ENCODE data around the gene TTR. TPM values are rescaled to one million over a fixed set of nuclear protein-coding genes. Genes with fewer than 3 reads are reported as not detected.

Gene TTR
- total RNA-seq, 1 donor from 2014 or later, result not detected

DNA sequence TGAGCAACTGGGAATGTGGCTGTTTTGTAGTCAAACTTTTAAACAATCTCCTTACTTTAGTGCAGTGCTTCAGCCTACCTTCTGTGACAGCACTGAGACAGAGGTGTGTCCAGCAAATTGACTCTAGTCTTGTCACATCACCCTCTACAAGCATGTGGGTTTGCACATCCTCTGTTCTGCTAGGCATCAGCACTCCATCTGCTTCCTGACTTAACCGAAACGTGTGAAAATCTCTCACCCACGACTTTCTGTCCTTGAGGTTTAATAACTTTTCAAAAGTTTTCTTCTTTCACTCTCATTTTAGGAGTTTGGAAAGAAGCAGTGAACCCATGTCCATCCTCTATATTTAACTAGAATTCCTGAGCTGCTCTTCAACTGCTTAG lies 42.6 kb downstream of the TTR start:
- Histone ChIP-seq H3K27ac (ENCODE audit: low read depth, low read length) (no peak overlapping the region), H3K4me1 (ENCODE audit: insufficient read depth, low read length) (no peaks in the 10 kb centered on the region), H4K20me1 (ENCODE audit: insufficient read depth, low read length) (no peaks in the 10 kb centered on the region), H3K9ac (ENCODE audit: low read length) (no peak overlapping the region), H3K36me3 (ENCODE audit: insufficient read depth, low read length) (no peaks in the 10 kb centered on the region), H3K9me3 (ENCODE audit: insufficient read depth, low read depth, low read length) (no peaks in the 10 kb centered on the region), H3K79me2 (ENCODE audit: insufficient read depth, low read length) (no peaks in the 10 kb centered on the region), H3K4me3 (ENCODE audit: insufficient read depth, low read depth, low read length) (no peak overlapping the region), H3K4me2 (ENCODE audit: low read length) (no peak overlapping the region), H2AFZ (ENCODE audit: low read depth, low read length) (no peak overlapping the region), H3K27me3 (ENCODE audit: insufficient read depth, low read length) (no peaks in the 10 kb centered on the region)
- Mint-ChIP-seq H3K9me3 (ENCODE audit: unreplicated experiment) (no peaks in the 10 kb centered on the region), H3K4me3 (ENCODE audit: unreplicated experiment) (no peak overlapping the region), H3K27me3 (ENCODE audit: low read depth, unreplicated experiment) (no peaks in the 10 kb centered on the region), H3K27ac (ENCODE audit: unreplicated experiment) (no peak overlapping the region), H3K36me3 (ENCODE audit: low read depth, unreplicated experiment) (no peaks in the 10 kb centered on the region), H3K4me1 (ENCODE audit: low read depth, unreplicated experiment) (no peaks in the 10 kb centered on the region)
- no peak for DNase-seq (ENCODE audit: low read depth)
- TF ChIP-seq, protein P1, sequence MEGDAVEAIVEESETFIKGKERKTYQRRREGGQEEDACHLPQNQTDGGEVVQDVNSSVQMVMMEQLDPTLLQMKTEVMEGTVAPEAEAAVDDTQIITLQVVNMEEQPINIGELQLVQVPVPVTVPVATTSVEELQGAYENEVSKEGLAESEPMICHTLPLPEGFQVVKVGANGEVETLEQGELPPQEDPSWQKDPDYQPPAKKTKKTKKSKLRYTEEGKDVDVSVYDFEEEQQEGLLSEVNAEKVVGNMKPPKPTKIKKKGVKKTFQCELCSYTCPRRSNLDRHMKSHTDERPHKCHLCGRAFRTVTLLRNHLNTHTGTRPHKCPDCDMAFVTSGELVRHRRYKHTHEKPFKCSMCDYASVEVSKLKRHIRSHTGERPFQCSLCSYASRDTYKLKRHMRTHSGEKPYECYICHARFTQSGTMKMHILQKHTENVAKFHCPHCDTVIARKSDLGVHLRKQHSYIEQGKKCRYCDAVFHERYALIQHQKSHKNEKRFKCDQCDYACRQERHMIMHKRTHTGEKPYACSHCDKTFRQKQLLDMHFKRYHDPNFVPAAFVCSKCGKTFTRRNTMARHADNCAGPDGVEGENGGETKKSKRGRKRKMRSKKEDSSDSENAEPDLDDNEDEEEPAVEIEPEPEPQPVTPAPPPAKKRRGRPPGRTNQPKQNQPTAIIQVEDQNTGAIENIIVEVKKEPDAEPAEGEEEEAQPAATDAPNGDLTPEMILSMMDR (IDR thresholded peaks at IDR 0.05; ENCODE audit: insufficient read depth, low read depth, low read length), result no peak
- TF ChIP-seq EZH2 (IDR thresholded peaks at IDR 0.05; ENCODE audit: insufficient read depth, low read length), result no peak
- no peak for FAIRE-seq

DNA sequence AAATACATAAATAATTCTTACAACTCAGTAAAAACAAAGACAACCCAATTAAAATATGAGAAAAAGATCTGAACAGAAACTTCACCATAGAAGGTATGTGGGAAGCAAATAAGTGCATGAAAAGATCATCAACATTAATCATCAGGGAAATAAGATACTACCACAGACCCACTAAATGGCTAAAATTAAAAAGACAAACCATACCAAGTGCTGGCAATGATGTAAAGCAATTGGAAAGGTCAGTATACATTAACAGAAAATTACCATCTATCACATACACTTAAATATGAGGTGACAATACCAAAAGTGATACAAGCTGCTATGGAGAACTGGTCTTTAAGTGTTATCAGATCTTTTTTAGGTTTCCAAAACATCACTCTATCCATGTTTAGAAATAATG lies 44.7 kb downstream of the TTR start:
- Mint-ChIP-seq H3K4me1 (ENCODE audit: low read depth, unreplicated experiment) (no peaks in the 10 kb centered on the region), H3K9me3 (ENCODE audit: unreplicated experiment) (no peaks in the 10 kb centered on the region), H3K4me3 (ENCODE audit: unreplicated experiment) (no peak overlapping the region), H3K36me3 (ENCODE audit: low read depth, unreplicated experiment) (no peaks in the 10 kb centered on the region), H3K27ac (ENCODE audit: unreplicated experiment) (no peak overlapping the region), H3K27me3 (ENCODE audit: low read depth, unreplicated experiment) (no peaks in the 10 kb centered on the region)
- no peaks in the 10 kb centered on the region for H3K27me3 ChIP-seq (ENCODE audit: insufficient read depth, low read length)
- no peak overlapping the region for H3K4me3 ChIP-seq (ENCODE audit: insufficient read depth, low read depth, low read length)
- H3K4me2 ChIP-seq (ENCODE audit: low read length), result no peak overlapping the region
- no peaks in the 10 kb centered on the region for H3K36me3 ChIP-seq (ENCODE audit: insufficient read depth, low read length)
- H3K9me3 ChIP-seq (ENCODE audit: insufficient read depth, low read depth, low read length), result no peaks in the 10 kb centered on the region
- H3K9ac ChIP-seq (ENCODE audit: low read length), result no peak overlapping the region
- no peaks in the 10 kb centered on the region for H3K4me1 ChIP-seq (ENCODE audit: insufficient read depth, low read length)
- no peak for TF ChIP-seq EZH2 (IDR thresholded peaks at IDR 0.05; ENCODE audit: insufficient read depth, low read length)
- H3K79me2 ChIP-seq (ENCODE audit: insufficient read depth, low read length), result no peaks in the 10 kb centered on the region
- no peak overlapping the region for H2AFZ ChIP-seq (ENCODE audit: low read depth, low read length)
- H3K27ac ChIP-seq (ENCODE audit: low read depth, low read length), result no peak overlapping the region
- DNase-seq (ENCODE audit: low read depth), result no peak
- no peaks in the 10 kb centered on the region for H4K20me1 ChIP-seq (ENCODE audit: insufficient read depth, low read length)
- no peak for FAIRE-seq

DNA sequence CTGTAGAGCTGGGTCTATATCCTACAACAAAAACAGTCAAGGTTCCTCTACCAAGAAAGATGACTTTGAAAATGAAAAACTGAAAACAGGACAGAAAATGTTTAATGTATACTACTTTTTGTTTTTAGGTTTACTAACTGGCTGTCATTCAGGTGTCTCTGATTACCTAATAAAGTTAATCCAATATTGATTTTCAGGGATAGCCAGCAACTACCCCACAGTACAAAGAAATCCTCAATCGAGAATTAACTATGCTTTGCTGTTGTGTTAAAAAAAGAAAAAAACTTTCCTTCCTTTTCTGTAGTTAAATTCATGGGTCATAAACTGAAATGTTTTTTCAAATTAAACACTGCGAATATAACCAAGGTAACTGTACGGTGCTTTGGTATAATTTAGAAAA lies 45.8 kb downstream of the TTR start:
- H3K79me2 ChIP-seq (ENCODE audit: insufficient read depth, low read length), result no peaks in the 10 kb centered on the region
- no peaks in the 10 kb centered on the region for H4K20me1 ChIP-seq (ENCODE audit: insufficient read depth, low read length)
- no peak overlapping the region for H3K4me2 ChIP-seq (ENCODE audit: low read length)
- Mint-ChIP-seq H3K9me3 (ENCODE audit: unreplicated experiment) (no peaks in the 10 kb centered on the region), H3K27ac (ENCODE audit: unreplicated experiment) (no peak overlapping the region), H3K27me3 (ENCODE audit: low read depth, unreplicated experiment) (no peaks in the 10 kb centered on the region), H3K36me3 (ENCODE audit: low read depth, unreplicated experiment) (no peaks in the 10 kb centered on the region), H3K4me1 (ENCODE audit: low read depth, unreplicated experiment) (no peaks in the 10 kb centered on the region), H3K4me3 (ENCODE audit: unreplicated experiment) (no peak overlapping the region)
- no peaks in the 10 kb centered on the region for H3K36me3 ChIP-seq (ENCODE audit: insufficient read depth, low read length)
- H3K9me3 ChIP-seq (ENCODE audit: insufficient read depth, low read depth, low read length), result no peaks in the 10 kb centered on the region
- DNase-seq (ENCODE audit: low read depth) (no peak), FAIRE-seq (no peak)
- no peaks in the 10 kb centered on the region for H3K27me3 ChIP-seq (ENCODE audit: insufficient read depth, low read length)
- TF ChIP-seq EZH2 (IDR thresholded peaks at IDR 0.05; ENCODE audit: insufficient read depth, low read length), result no peak
- TF ChIP-seq, protein P1 (IDR thresholded peaks at IDR 0.05; ENCODE audit: insufficient read depth, low read depth, low read length), result no peak
- no peak overlapping the region for H3K4me3 ChIP-seq (ENCODE audit: insufficient read depth, low read depth, low read length)
- no peak overlapping the region for H2AFZ ChIP-seq (ENCODE audit: low read depth, low read length)
- H3K4me1 ChIP-seq (ENCODE audit: insufficient read depth, low read length), result no peaks in the 10 kb centered on the region
- H3K27ac ChIP-seq (ENCODE audit: low read depth, low read length), result no peak overlapping the region
- H3K9ac ChIP-seq (ENCODE audit: low read length), result no peak overlapping the region

All from astrocyte (in vitro differentiated cells and primary cell).